NK-92 (cell line): ENCODE results near the gene ZFYVE26.

Source experiments
- DNase-seq: peaks from one replicate; lab custom pipeline; 2025; ENCODE audit not compliant: unreplicated experiment; lab: John Stamatoyannopoulos, UW

ZFYVE26 gene

GRCh38 chr14:67817750-67818438, 1.5 kb upstream of the ZFYVE26 start:
- no peak for DNase-seq

GRCh38 chr14:67815573-67816225, 691 bp downstream of the ZFYVE26 start:
- DNase-seq, result no peak

- no peak for DNase-seq
Measured at GRCh38 chr14:67814821-67815220, 1.6 kb downstream of the ZFYVE26 start.

- DNase-seq, result no peak
Measured at GRCh38 chr14:67806246-67806645, 10.1 kb downstream of the ZFYVE26 start.

- no peak for DNase-seq
Measured at GRCh38 chr14:67800743-67801142, 15.6 kb downstream of the ZFYVE26 start.

- no peak for DNase-seq
Measured at GRCh38 chr14:67798731-67799130, 17.7 kb downstream of the ZFYVE26 start.

GRCh38 chr14:67787673-67788072, 28.7 kb downstream of the ZFYVE26 start:
- no peak for DNase-seq

- no peak for DNase-seq
Measured at GRCh38 chr14:67785270-67786109, 30.9 kb downstream of the ZFYVE26 start.

GRCh38 chr14:67784244-67784823, 32.1 kb downstream of the ZFYVE26 start:
- no peak for DNase-seq

GRCh38 chr14:67782090-67782489, 34.3 kb downstream of the ZFYVE26 start:
- no peak for DNase-seq

- no peak for DNase-seq
Measured at GRCh38 chr14:67778792-67779191, 37.6 kb downstream of the ZFYVE26 start.

- no peak for DNase-seq
Measured at GRCh38 chr14:67776653-67777322, 39.6 kb downstream of the ZFYVE26 start.

- DNase-seq, result no peak
Measured at GRCh38 chr14:67773844-67774377, 42.5 kb downstream of the ZFYVE26 start.

GRCh38 chr14:67768219-67768618, 48.2 kb downstream of the ZFYVE26 start:
- DNase-seq, result no peak

GRCh38 chr14:67766035-67766680, 50.2 kb downstream of the ZFYVE26 start:
- no peak for DNase-seq

GRCh38 chr14:67765192-67765834, 51.1 kb downstream of the ZFYVE26 start:
- DNase-seq, result no peak

- no peak for DNase-seq
Measured at GRCh38 chr14:67764496-67764895, 51.9 kb downstream of the ZFYVE26 start.

GRCh38 chr14:67763158-67763822, 53.1 kb downstream of the ZFYVE26 start:
- no peak for DNase-seq

GRCh38 chr14:67762051-67762450, 54.3 kb downstream of the ZFYVE26 start:
- no peak for DNase-seq
